NCI-H2227 treated with DMSO at 0.1 percent for 48 hours (cell line): ENCODE results near the gene MBOAT7.

Experiments used
- DNase-seq: peaks from one replicate; lab custom pipeline; 2025; lab: John Stamatoyannopoulos, UW

The MBOAT7 gene

GRCh38 chr19:54162241-54162805 is 27.1 kb downstream of the MBOAT7 start:
- no peak for DNase-seq

GRCh38 chr19:54160854-54161253 is 28.5 kb downstream of the MBOAT7 start:
- peak; percentile 39 for DNase-seq

GRCh38 chr19:54160182-54160811 is 29.1 kb downstream of the MBOAT7 start:
- DNase-seq: peak; percentile 83

- peak; percentile 100 for DNase-seq
Measured at GRCh38 chr19:54159352-54160181, 29.8 kb downstream of the MBOAT7 start, which contains the start of gene LENG1. Gene LENG1 (minus strand): TSS chr19:54159721. CDS start chr19:54159695, 26 bp downstream.

GRCh38 chr19:54158812-54159351 is 30.5 kb downstream of the MBOAT7 start:
- no peak for DNase-seq

GRCh38 chr19:54156953-54157352 is 32.4 kb downstream of the MBOAT7 start:
- DNase-seq: no peak

GRCh38 chr19:54156490-54156889 is 32.9 kb downstream of the MBOAT7 start:
- no peak for DNase-seq

- no peak for DNase-seq
Measured at GRCh38 chr19:54155694-54156093, 33.7 kb downstream of the MBOAT7 start.

- no peak for DNase-seq
Measured at GRCh38 chr19:54154603-54155345, 34.6 kb downstream of the MBOAT7 start.

GRCh38 chr19:54153731-54154326 is 35.6 kb downstream of the MBOAT7 start:
- no peak for DNase-seq

GRCh38 chr19:54152878-54153524 is 36.4 kb downstream of the MBOAT7 start:
- DNase-seq: no peak

GRCh38 chr19:54152267-54152666 is 37.1 kb downstream of the MBOAT7 start:
- DNase-seq: no peak

GRCh38 chr19:54151362-54152035 is 37.9 kb downstream of the MBOAT7 start:
- DNase-seq: no peak

- no peak for DNase-seq
Measured at GRCh38 chr19:54149021-54149812, 40.2 kb downstream of the MBOAT7 start.

GRCh38 chr19:54148158-54148557 is 41.2 kb downstream of the MBOAT7 start:
- peak; percentile 64 for DNase-seq

- DNase-seq: peak; percentile 91
Measured at GRCh38 chr19:54147676-54148075, 41.7 kb downstream of the MBOAT7 start.

- no peak for DNase-seq
Measured at GRCh38 chr19:54145541-54146158, 43.7 kb downstream of the MBOAT7 start.

- DNase-seq: no peak
Measured at GRCh38 chr19:54142166-54142780, 47.1 kb downstream of the MBOAT7 start.

- no peak for DNase-seq
Measured at GRCh38 chr19:54141356-54141755, 48.0 kb downstream of the MBOAT7 start.
